ENCODE results near the gene CACFD1.

DNA sequence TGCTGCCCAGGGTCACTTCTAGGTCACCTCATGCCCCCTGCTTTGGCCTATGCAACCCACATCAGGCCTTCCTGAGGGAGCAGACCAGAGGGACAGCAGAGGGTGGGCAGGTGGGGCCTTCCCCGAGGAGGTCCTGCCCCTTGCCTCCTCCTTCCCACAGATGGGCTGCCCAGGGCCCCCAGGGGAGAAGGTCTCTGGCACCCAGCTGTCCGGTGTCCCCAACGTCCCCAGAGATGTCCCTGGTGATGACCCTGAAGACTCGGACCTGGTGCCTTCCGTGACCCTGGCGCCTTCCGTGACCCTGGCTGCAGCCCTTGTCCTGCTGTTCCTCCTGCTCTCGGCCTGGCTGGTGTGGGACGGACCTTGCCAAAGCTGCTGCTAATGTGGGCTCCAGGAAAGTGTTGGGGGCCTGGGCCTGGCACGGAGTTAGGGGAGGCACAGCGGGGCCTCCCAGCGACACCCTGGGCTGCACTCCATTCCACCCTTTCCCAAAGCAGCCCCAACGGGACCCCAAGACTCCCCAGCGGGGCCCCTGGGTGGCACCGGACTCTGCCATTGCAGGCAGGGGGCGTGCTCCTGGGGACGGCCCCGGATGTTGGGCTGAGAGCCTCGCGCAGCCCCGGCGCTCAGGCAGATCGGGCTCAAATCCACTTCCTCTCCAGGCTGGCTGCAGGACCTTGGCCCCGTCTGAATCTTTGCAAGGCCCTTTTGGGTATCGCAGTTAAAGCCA lies 25.9 kb downstream of the CACFD1 start:
- no peak for TF ChIP-seq POLR2A (IDR thresholded peaks at IDR 0.05)
- TF ChIP-seq, protein P1, sequence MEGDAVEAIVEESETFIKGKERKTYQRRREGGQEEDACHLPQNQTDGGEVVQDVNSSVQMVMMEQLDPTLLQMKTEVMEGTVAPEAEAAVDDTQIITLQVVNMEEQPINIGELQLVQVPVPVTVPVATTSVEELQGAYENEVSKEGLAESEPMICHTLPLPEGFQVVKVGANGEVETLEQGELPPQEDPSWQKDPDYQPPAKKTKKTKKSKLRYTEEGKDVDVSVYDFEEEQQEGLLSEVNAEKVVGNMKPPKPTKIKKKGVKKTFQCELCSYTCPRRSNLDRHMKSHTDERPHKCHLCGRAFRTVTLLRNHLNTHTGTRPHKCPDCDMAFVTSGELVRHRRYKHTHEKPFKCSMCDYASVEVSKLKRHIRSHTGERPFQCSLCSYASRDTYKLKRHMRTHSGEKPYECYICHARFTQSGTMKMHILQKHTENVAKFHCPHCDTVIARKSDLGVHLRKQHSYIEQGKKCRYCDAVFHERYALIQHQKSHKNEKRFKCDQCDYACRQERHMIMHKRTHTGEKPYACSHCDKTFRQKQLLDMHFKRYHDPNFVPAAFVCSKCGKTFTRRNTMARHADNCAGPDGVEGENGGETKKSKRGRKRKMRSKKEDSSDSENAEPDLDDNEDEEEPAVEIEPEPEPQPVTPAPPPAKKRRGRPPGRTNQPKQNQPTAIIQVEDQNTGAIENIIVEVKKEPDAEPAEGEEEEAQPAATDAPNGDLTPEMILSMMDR (IDR thresholded peaks at IDR 0.05 in 4 of 5, conservative IDR thresholded peaks at IDR 0.05 in 1 of 5) = no peak
